Mucosa of descending colon (tissue), 3 donors: ENCODE results near the gene TIMM21. TPM values are rescaled to one million over a fixed set of nuclear protein-coding genes. Genes with fewer than 3 reads are reported as not detected.

ENCODE experiments used
- ATAC-seq: fragments of 200-7000 bp; cut with Tn5 transposase; one replicate; pipeline ENCODE4 v1.9.1; 2020; ENCODE audit warnings: mild to moderate bottlenecking, moderate library complexity
- DNase-seq, 3 donors: peaks; one replicate each; pipeline ENCODE4 v3.0.0-alpha.2; 2020
- H3K36me3 ChIP-seq: fragments of 200-600 bp; one replicate; pipeline ENCODE4 v1.8.0; 2021; ENCODE audit warnings: low read depth, mild to moderate bottlenecking
- H3K4me1 ChIP-seq: fragments of 200-600 bp; one replicate; pipeline ENCODE4 v1.8.0; 2021; ENCODE audit warnings: low read depth, mild to moderate bottlenecking
- H3K4me3 ChIP-seq: fragments of 200-600 bp; one replicate; pipeline ENCODE4 v1.8.0; 2021; ENCODE audit warnings: mild to moderate bottlenecking
- H3K9me3 ChIP-seq: fragments of 200-600 bp; one replicate; pipeline ENCODE4 v1.8.0; 2021; ENCODE audit warnings: mild to moderate bottlenecking
- CTCF ChIP-seq: fragments of 200-600 bp; IDR thresholded peaks from one replicate; pipeline ENCODE4 v1.8.0; 2022; ENCODE audit warnings: antibody characterized with exemption, mild to moderate bottlenecking
- intact Hi-C, 2 donors: fragments of 100-400 bp; cut with DNase I in 1 of 2; cut with micrococcal nuclease in 1 of 2; formaldehyde crosslinking; loops; one replicate each; pipeline versions ENCODE4 v1.11.0 to v1.11.1; 2022; cut with DNase I, micrococcal nuclease
- total RNA-seq, 3 donors: library from RNA; stranded (reverse); fragmentation: NEBNext Ultra II Directional in 2 of 3; extraction: Animal tissue kit (Norgen Biotek cat#: 25700) in 2 of 3; gene quantifications; one replicate each; pipeline versions ENCODE4 v1.2.1 to v1.2.4, GENCODE V29; 2021 to 2023
- donor health status: DM: no; HTN: no; CAD: no; lungs with moderate emphysema.
- donor health status: DM: no; HTN: no; CAD: no.
- donor health status: DM: no; HTN: yes; CAD: no.

The TIMM21 gene
- total RNA-seq, 3 donors from 2014 or later, result 26.1 to 46.1 (median 34.8) TPM

- TF ChIP-seq CTCF, result no peak
- intact Hi-C loops, result no loop called here
- H3K4me3 ChIP-seq, result no peak overlapping the region
- peaks cover 7% of the 10 kb centered on the region for H3K9me3 ChIP-seq
- ATAC-seq, result no peak
- no peak for DNase-seq
- H3K4me1 ChIP-seq, result no peaks in the 10 kb centered on the region
- H3K36me3 ChIP-seq, result no peaks in the 10 kb centered on the region
Observed at GRCh38 chr18:74114116-74114515, 34.2 kb upstream of the TIMM21 start.

- peaks cover 7% of the 10 kb centered on the region for H3K9me3 ChIP-seq
- ATAC-seq, result no peak
- TF ChIP-seq CTCF, result no peak
- intact Hi-C loops, result no loop called here
- DNase-seq, result no peak
- no peaks in the 10 kb centered on the region for H3K36me3 ChIP-seq
- no peaks in the 10 kb centered on the region for H3K4me1 ChIP-seq
- H3K4me3 ChIP-seq, result no peak overlapping the region
Observed at GRCh38 chr18:74115046-74115445, 33.3 kb upstream of the TIMM21 start.

GRCh38 chr18:74116633-74117554, 31.4 kb upstream of the TIMM21 start:
- peak; percentile 27 for TF ChIP-seq CTCF
- intact Hi-C loops, result no loop called here
- Histone ChIP-seq H3K9me3 (peaks cover 7% of the 10 kb centered on the region), H3K36me3 (no peaks in the 10 kb centered on the region), H3K4me1 (no peaks in the 10 kb centered on the region), H3K4me3 (no peak overlapping the region)
- DNase-seq (peak in 1 of 3 donors; percentile 63), ATAC-seq (peak; percentile 38)

GRCh38 chr18:74123200-74123599, 25.1 kb upstream of the TIMM21 start:
- Histone ChIP-seq H3K4me1 (no peaks in the 10 kb centered on the region), H3K9me3 (no peaks in the 10 kb centered on the region), H3K36me3 (no peaks in the 10 kb centered on the region), H3K4me3 (no peak overlapping the region)
- DNase-seq (no peak), ATAC-seq (no peak)
- intact Hi-C loops, result no loop called here
- TF ChIP-seq CTCF, result no peak

- no peak for TF ChIP-seq CTCF
- Histone ChIP-seq H3K9me3 (no peaks in the 10 kb centered on the region), H3K4me3 (no peak overlapping the region), H3K4me1 (no peaks in the 10 kb centered on the region), H3K36me3 (no peaks in the 10 kb centered on the region)
- ATAC-seq, result no peak
- intact Hi-C loops, result no loop called here
- DNase-seq, result no peak
Observed at GRCh38 chr18:74124642-74125041, 23.7 kb upstream of the TIMM21 start.
